B cell (primary cell): ENCODE measurements around the gene EPB41L4B. TPM values are rescaled to one million over a fixed set of nuclear protein-coding genes. Genes with fewer than 3 reads are reported as not detected.

Experiments
- ATAC-seq: fragments of 200-7000 bp; cut with Tn5 transposase; one replicate; pipeline ENCODE4 v1.10.0; 2021; ENCODE audit warnings: low read depth, mild to moderate bottlenecking, moderate number of reproducible peaks, moderate library complexity
- CTCF ChIA-PET: fragments of 350-600 bp; sonication (Branson Sonifier 250); formaldehyde crosslinking; loops from one replicate; lab custom pipeline; 2021; ENCODE audit warnings: antibody characterized with exemption, inconsistent platforms; lab: Charles Lee
- POLR2A ChIA-PET: fragments of 350-600 bp; sonication (Branson Sonifier 250); formaldehyde crosslinking; loops from one replicate; lab custom pipeline; 2021; ENCODE audit warnings: antibody characterized with exemption; lab: Charles Lee
- DNase-seq: peaks from one replicate; pipeline ENCODE4 v3.0.0; 2013
- H2AFZ ChIP-seq: 2 replicates; pipeline ENCODE4 v1.6.1; 2012; ENCODE audit warnings: mild to moderate bottlenecking, low read depth, low read length; ENCODE audit not compliant: insufficient read depth, poor library complexity, severe bottlenecking
- H3K27ac ChIP-seq, 2 donors: 1 replicate in 1 of 2; 2 replicates in 1 of 2; pipeline ENCODE4 v1.5.1; 2012 to 2013; ENCODE audit warnings: low read length in 2 of 2, mild to moderate bottlenecking in 2 of 2, moderate library complexity in 1 of 2
- H3K27me3 ChIP-seq, 4 experiments: fragments of 200-600 bp in 1 of 4; sonication (generic) in 1 of 4; replicated peaks in 1 of 4; 1 replicate in 2 of 4; 2 replicates in 2 of 4; pipeline versions ENCODE4 v1.6.1 to v1.7.0; 2013 to 2016; ENCODE audit warnings: low read length in 3 of 4, mild to moderate bottlenecking in 2 of 4, mixed read lengths in 1 of 4, moderate library complexity in 1 of 4; ENCODE audit not compliant: insufficient read depth in 4 of 4, control insufficient read depth in 3 of 4; ENCODE audit errors: control extremely low read depth in 1 of 4
- H3K36me3 ChIP-seq, 2 experiments: replicated peaks in 1 of 2; 1 replicate in 1 of 2; 2 replicates in 1 of 2; pipeline versions ENCODE4 v1.6.1 to v1.7.1; 2013; ENCODE audit warnings: low read length in 1 of 2; ENCODE audit not compliant: insufficient read depth in 2 of 2, control insufficient read depth in 1 of 2; ENCODE audit errors: control extremely low read depth in 1 of 2, extremely low read depth in 1 of 2
- H3K4me1 ChIP-seq, 2 donors: fragments of 200-600 bp in 1 of 2; sonication (generic) in 1 of 2; 1 replicate in 1 of 2; 2 replicates in 1 of 2; pipeline versions ENCODE4 v1.5.1 to v1.6.1; 2013 to 2017; ENCODE audit warnings: low read length in 2 of 2; ENCODE audit not compliant: control insufficient read depth in 2 of 2, insufficient read depth in 2 of 2
- H3K4me2 ChIP-seq: replicated peaks from 2 replicates; pipeline ENCODE3; 2012; ENCODE audit warnings: mild to moderate bottlenecking, low read depth, low read length; ENCODE audit not compliant: poor library complexity, severe bottlenecking
- H3K4me3 ChIP-seq, 5 experiments: fragments of 200-600 bp in 1 of 5; sonication (generic) in 1 of 5; 1 replicate in 3 of 5; 2 replicates in 2 of 5; pipeline versions ENCODE4 v1.5.1 to v1.7.0; 2011 to 2016; ENCODE audit warnings: low read length in 4 of 5, mild to moderate bottlenecking in 4 of 5, low read depth in 2 of 5, control low read depth in 1 of 5, moderate library complexity in 1 of 5; ENCODE audit not compliant: insufficient read depth in 1 of 5; ENCODE audit errors: control extremely low read depth in 1 of 5, extremely low read depth in 1 of 5
- H3K79me2 ChIP-seq: fragments of 200-600 bp; sonication (generic); one replicate; pipeline ENCODE4 v1.6.0; 2016; ENCODE audit warnings: low read length; ENCODE audit not compliant: control insufficient read depth, insufficient read depth
- H3K9ac ChIP-seq: fragments of 200-600 bp; sonication (generic); 2 replicates; pipeline ENCODE4 v1.6.1; 2017; ENCODE audit warnings: mild to moderate bottlenecking, low read length, moderate library complexity
- H3K9me3 ChIP-seq, 3 donors: one replicate each; pipeline versions ENCODE4 v1.6.1 to v1.7.1; 2013; ENCODE audit warnings: low read length in 2 of 3; ENCODE audit not compliant: control insufficient read depth in 2 of 3, insufficient read depth in 1 of 3; ENCODE audit errors: control extremely low read depth in 1 of 3
- H4K20me1 ChIP-seq: 2 replicates; pipeline ENCODE4 v1.6.0; 2012; ENCODE audit warnings: mild to moderate bottlenecking, low read length; ENCODE audit not compliant: insufficient read depth, control insufficient read depth, poor library complexity, severe bottlenecking
- H3K27ac Mint-ChIP-seq: one replicate; pipeline ENCODE4 v1.8.0; 2021; ENCODE audit warnings: mixed read lengths
- H3K27me3 Mint-ChIP-seq: one replicate; pipeline ENCODE4 v1.8.0; 2021; ENCODE audit warnings: mixed read lengths
- H3K4me1 Mint-ChIP-seq: one replicate; pipeline ENCODE4 v1.8.0; 2021; ENCODE audit warnings: mixed read lengths
- H3K4me3 Mint-ChIP-seq: one replicate; pipeline ENCODE4 v1.8.0; 2021; ENCODE audit warnings: mixed read lengths
- H3K9me3 Mint-ChIP-seq: one replicate; pipeline ENCODE4 v1.8.0; 2022; ENCODE audit warnings: mixed read lengths; ENCODE audit not compliant: insufficient read depth
- CTCF ChIP-seq: fragments of 200-600 bp; IDR thresholded peaks from one replicate; pipeline ENCODE4 v1.8.0; 2022; ENCODE audit warnings: antibody characterized with exemption, mild to moderate bottlenecking
- EZH2 ChIP-seq: IDR thresholded peaks from 2 replicates; pipeline ENCODE4 v1.6.1; 2012; ENCODE audit warnings: borderline replicate concordance, low read depth, mild to moderate bottlenecking, moderate library complexity, low read length; ENCODE audit not compliant: insufficient read depth, poor library complexity, severe bottlenecking
- WGBS: methylation state at CpG from one replicate; pipeline ENCODE4 v1.1.5; 2013; ENCODE audit warnings: missing lambda C conversion rate; ENCODE audit not compliant: insufficient coverage; 5-methylcytosine and 5-hydroxymethylcytosine counted together
- intact Hi-C: fragments of 100-400 bp; cut with micrococcal nuclease; formaldehyde crosslinking; loops from one replicate; pipeline ENCODE4 v1.10.0; 2022
- polyA plus RNA-seq: library from polyadenylated mRNA; depleted of rRNA; stranded (reverse); fragments of >200 nt; gene quantifications from 2 replicates; pipeline ENCODE4 v1.2.3, GENCODE V29; 2012
- total RNA-seq, 2 donors: library from RNA; stranded (reverse); fragments of 120-200 nt in 1 of 2; gene quantifications; 1 replicate in 1 of 2; 2 replicates in 1 of 2; pipeline versions ENCODE4 v1.2.3 to v1.2.4, GENCODE V29; 2013 to 2022

EPB41L4B gene
- total and polyA plus RNA-seq, 2 donors (not counting 1 experiment from before 2014, with no cell fraction given): 2.9 TPM; not detected in 1

GRCh38 chr9:109302606-109303005 is 18.3 kb downstream of the EPB41L4B start:
- no peaks in the 10 kb centered on the region for H3K9me3 ChIP-seq
- peaks cover 31% of the 10 kb centered on the region for H3K27me3 Mint-ChIP-seq
- no peak overlapping the region for H3K4me2 ChIP-seq
- H3K27me3 ChIP-seq: peaks cover 0 to 7% (median 0%) of the 10 kb centered on the region in 4 experiments
- H4K20me1 ChIP-seq: no peaks in the 10 kb centered on the region
- H3K4me3 Mint-ChIP-seq: no peak overlapping the region
- no peaks in the 10 kb centered on the region for H3K79me2 ChIP-seq
- no peak overlapping the region for H2AFZ ChIP-seq
- ATAC-seq: no peak
- no peak overlapping the region for H3K9ac ChIP-seq
- no peaks in the 10 kb centered on the region for H3K36me3 ChIP-seq
- H3K4me3 ChIP-seq: no peak overlapping the region
- 97% methylated on average over 4 of the region's 5 CpGs for WGBS
- no peak overlapping the region for H3K27ac Mint-ChIP-seq
- intact Hi-C loops: no loop called here
- CTCF ChIA-PET: no interaction called here
- H3K27ac ChIP-seq: no peak overlapping the region
- H3K4me1 Mint-ChIP-seq: no peaks in the 10 kb centered on the region
- DNase-seq: no peak
- TF ChIP-seq EZH2 (no peak), CTCF (no peak)
- no peaks in the 10 kb centered on the region for H3K4me1 ChIP-seq
- no peaks in the 10 kb centered on the region for H3K9me3 Mint-ChIP-seq
- POLR2A ChIA-PET: no interaction called here

- Histone ChIP-seq H3K79me2 (no peaks in the 10 kb centered on the region), H3K9me3 (no peaks in the 10 kb centered on the region), H3K9ac (no peak overlapping the region), H3K27me3 (peaks cover 0 to 7% (median 0%) of the 10 kb centered on the region in 4 experiments), H3K4me1 (no peaks in the 10 kb centered on the region), H4K20me1 (no peaks in the 10 kb centered on the region), H3K4me3 (no peak overlapping the region), H3K4me2 (no peak overlapping the region), H3K36me3 (no peaks in the 10 kb centered on the region), H2AFZ (no peak overlapping the region), H3K27ac (no peak overlapping the region)
- 78% methylated on average over 2 of the region's 2 CpGs for WGBS
- POLR2A ChIA-PET: no interaction called here
- DNase-seq (no peak), ATAC-seq (no peak)
- no peaks in the 10 kb centered on the region for H3K4me1 Mint-ChIP-seq
- intact Hi-C loops: no loop called here
- no peak overlapping the region for H3K27ac Mint-ChIP-seq
- H3K4me3 Mint-ChIP-seq: no peak overlapping the region
- CTCF ChIA-PET: no interaction called here
- TF ChIP-seq EZH2: no peak
- no peak for TF ChIP-seq CTCF
- H3K27me3 Mint-ChIP-seq: peaks cover 28% of the 10 kb centered on the region
- no peaks in the 10 kb centered on the region for H3K9me3 Mint-ChIP-seq
Observed at GRCh38 chr9:109301012-109301411, 19.8 kb downstream of the EPB41L4B start.
